ENCODE data around the gene RAPGEF3. TPM values are rescaled to one million over a fixed set of nuclear protein-coding genes. Genes with fewer than 3 reads are reported as not detected.

The RAPGEF3 gene
- total RNA-seq, 1 donor from 2014 or later: 37.3 TPM

GRCh38 chr12:47686645-47687240, 71.9 kb downstream of the RAPGEF3 start:
- ATAC-seq: no peak
- intact Hi-C loops (cut with DNase I): loop anchor here (5.0 kb wide), 2 partner anchors 34 to 654 kb away; no protein-coding TSS in a partner anchor
- DNase-seq (ENCODE audit: missing footprints): no peak

Other genes with a start within 250 kb of the RAPGEF3 start
- gene RPAP3, start 52.9 kb downstream of the RAPGEF3 start, total RNA-seq: 24.4 TPM
- gene ENDOU, start 33.4 kb downstream of the RAPGEF3 start, total RNA-seq: not detected
- 23.2 TPM for gene SLC48A1, start 14.4 kb upstream of the RAPGEF3 start, total RNA-seq
- gene HDAC7, start 61.0 kb upstream of the RAPGEF3 start, total RNA-seq: 38.8 TPM
- 0.35 TPM for gene VDR, start 146.1 kb upstream of the RAPGEF3 start, total RNA-seq
- 45.6 TPM for gene TMEM106C, start 204.7 kb upstream of the RAPGEF3 start, total RNA-seq
- not detected for gene COL2A1, start 245.6 kb upstream of the RAPGEF3 start, total RNA-seq